K562 (cell line): ENCODE data around the gene TUBD1. TPM values are rescaled to one million over a fixed set of nuclear protein-coding genes. Genes with fewer than 3 reads are reported as not detected.

Experiments used
- CC2D1A ChIP-seq: fragments of 450-650 bp; IDR thresholded peaks from 2 replicates; pipeline ENCODE4 v1.6.1; 2017; ENCODE audit warnings: mild to moderate bottlenecking
- ELK1 ChIP-seq: sonication (generic); formaldehyde crosslinking; IDR thresholded peaks from 2 replicates; pipeline ENCODE4 v1.8.1; 2022; ENCODE audit warnings: missing genetic modification reagents
- FOSL1 ChIP-seq: fragments of 200-800 bp; sonication (Bioruptor generic); conservative IDR thresholded peaks from 2 replicates; pipeline ENCODE4 v1.6.1; 2016; ENCODE audit warnings: missing genetic modification characterization, missing compliant biosample characterization
- FOXK2 ChIP-seq, 2 experiments: fragments of 450-650 bp; IDR thresholded peaks in 1 of 2; conservative IDR thresholded peaks in 1 of 2; 2 replicates each; pipeline ENCODE4 v1.6.1; 2016; ENCODE audit warnings: low read depth in 2 of 2, mild to moderate bottlenecking in 1 of 2
- GABPA ChIP-seq: fragments of 200-800 bp; sonication (Bioruptor generic); conservative IDR thresholded peaks from 2 replicates; pipeline ENCODE4 v1.6.1; 2016; ENCODE audit warnings: low read depth, missing genetic modification characterization, missing compliant biosample characterization
- GMEB1 ChIP-seq: fragments of 250-450 bp; sonication (Bioruptor Pico); IDR thresholded peaks from 2 replicates; pipeline ENCODE4 v1.4.0; 2020; ENCODE audit warnings: mild to moderate bottlenecking
- HDAC3 ChIP-seq: fragments of 450-650 bp; IDR thresholded peaks from 2 replicates; pipeline ENCODE4 v1.6.1; 2018; ENCODE audit warnings: borderline replicate concordance, mild to moderate bottlenecking, moderate library complexity; ENCODE audit not compliant: partially characterized antibody
- KAT8 ChIP-seq: fragments of 450-650 bp; IDR thresholded peaks from 2 replicates; pipeline ENCODE4 v1.6.1; 2016; ENCODE audit warnings: low read depth, mild to moderate bottlenecking
- KDM1A ChIP-seq, 2 experiments: fragments of 450-650 bp; IDR thresholded peaks; 2 replicates each; pipeline ENCODE4 v1.6.1; 2016; ENCODE audit warnings: mild to moderate bottlenecking in 2 of 2
- MCM3 ChIP-seq: fragments of 450-650 bp; IDR thresholded peaks from 2 replicates; pipeline ENCODE4 v1.6.1; 2016
- NELFE ChIP-seq: IDR thresholded peaks from 2 replicates; pipeline ENCODE4 v1.6.1; 2011; ENCODE audit warnings: mild to moderate bottlenecking; ENCODE audit not compliant: insufficient read depth, insufficient read length
- NKRF ChIP-seq: fragments of 450-650 bp; IDR thresholded peaks from 2 replicates; pipeline ENCODE4 v1.6.1; 2016; ENCODE audit warnings: borderline replicate concordance
- NR1H2 ChIP-seq: sonication (generic); formaldehyde crosslinking; IDR thresholded peaks from 2 replicates; pipeline ENCODE4 v1.4.0; 2020; ENCODE audit warnings: mild to moderate bottlenecking, missing genetic modification reagents
- NR3C1 ChIP-seq: sonication (generic); formaldehyde crosslinking; IDR thresholded peaks from 2 replicates; pipeline ENCODE4 v1.8.1; 2022; ENCODE audit warnings: missing genetic modification reagents
- SETDB1 ChIP-seq: IDR thresholded peaks from one replicate; pipeline ENCODE4 v1.6.1; 2012; ENCODE audit warnings: low read length, control low read depth, inconsistent platforms
- STAG1 ChIP-seq: sonication (generic); formaldehyde crosslinking; IDR thresholded peaks from 2 replicates; pipeline ENCODE4 v1.5.0; 2020; ENCODE audit warnings: missing genetic modification reagents, borderline replicate concordance
- TCFL5 ChIP-seq: fragments of 250-450 bp; sonication (Bioruptor Pico); conservative IDR thresholded peaks from 2 replicates; pipeline ENCODE4 v1.6.1; 2021; ENCODE audit warnings: mild to moderate bottlenecking, moderate library complexity, matching md5 sums
- TGIF2 ChIP-seq: sonication (generic); formaldehyde crosslinking; IDR thresholded peaks from 2 replicates; pipeline ENCODE4 v1.8.1; 2022; ENCODE audit warnings: mild to moderate bottlenecking, missing genetic modification reagents, moderate library complexity
- ZFPM2 ChIP-seq: fragments of 250-450 bp; sonication (Bioruptor Pico); IDR thresholded peaks from 2 replicates; pipeline ENCODE4 v1.5.1; 2022; ENCODE audit warnings: mild to moderate bottlenecking
- ZFX ChIP-seq: sonication (generic); formaldehyde crosslinking; IDR thresholded peaks from 2 replicates; pipeline ENCODE4 v1.8.0; 2022; ENCODE audit warnings: mild to moderate bottlenecking, missing genetic modification reagents, moderate library complexity
- ZKSCAN1 ChIP-seq: fragments of 150-350 bp; IDR thresholded peaks from 2 replicates; pipeline ENCODE4 v1.6.1; 2016; ENCODE audit warnings: low read depth, low read length
- ZNF512 ChIP-seq: IDR thresholded peaks from 2 replicates; pipeline ENCODE4 v1.6.1; 2016; ENCODE audit warnings: missing genetic modification characterization, missing compliant biosample characterization
- polyA plus RNA-seq, 8 experiments: library from polyadenylated mRNA; depleted of rRNA in 4 of 8; stranded (reverse) in 5 of 8; unstranded in 3 of 8; fragments of >200 nt; fragmentation: Nextera tagmentation in 2 of 8; fragmentation: Illumina TruSeq in 1 of 8; extraction: Ambion mirVana in 2 of 8; extraction: Trizol in 1 of 8; gene quantifications; 2 replicates each; pipeline versions ENCODE4 v1.2.1 to v1.2.3, GENCODE V29; 2011 to 2014; ENCODE audit warnings: inconsistent platforms in 1 of 8, missing spikeins in 1 of 8
- total RNA-seq, 7 experiments: library from RNA; depleted of rRNA in 6 of 7; stranded (reverse); fragments of >200 nt in 6 of 7; fragmentation: Illumina TruSeq in 2 of 7; extraction: Trizol in 2 of 7; gene quantifications; 2 replicates each; pipeline versions ENCODE4 v1.2.1 to v1.2.3, GENCODE V29; 2011 to 2021; ENCODE audit warnings: low replicate concordance in 1 of 7

Gene TUBD1
- total and polyA plus RNA-seq, 9 of the 15 experiments (the other 6 are each of a cell fraction or from before 2014, with no cell fraction given) = 10.8 to 35.3 (median 17.9) TPM

- TF ChIP-seq ELK1 (CRISPR knock-in tag) (no peak), ZNF512 (no peak), ZFPM2 (CRISPR knock-in tag) (peak; percentile 98), FOSL1 (tag) (peak; percentile 78), CC2D1A (no peak), MCM3 (no peak), ZKSCAN1 (no peak), KAT8 (no peak), GMEB1 (no peak), STAG1 (no peak), GABPA (tag) (peak; percentile 1; the same call in 1 of the 2 replicates), TGIF2 (CRISPR knock-in tag) (no peak), NELFE (no peak), NR1H2 (CRISPR knock-in tag) (0 out of 2 replicates have a peak, but pooled peaks have one; percentile 26), FOXK2 (conservative IDR thresholded peaks at IDR 0.05 in 1 of 2, IDR thresholded peaks at IDR 0.05 in 1 of 2; ENCODE audit: low read depth in 2 of 2) (no peak; a peak in 1 of 4 replicates), TCFL5 (CRISPR knock-in tag) (no peak), ZFX (CRISPR knock-in tag) (no peak), KDM1A (IDR thresholded peaks at IDR 0.05) (peak in 1 of 2 experiments; percentile 34; a peak in 1 of 4 replicates), NKRF (no peak), SETDB1 (no peak), HDAC3 (no peak), NR3C1 (CRISPR knock-in tag) (no peak)
Observed at GRCh38 chr17:59842901-59843652, 49.7 kb downstream of the TUBD1 start (continued).
